ENCODE measurements around the gene PTPRN2. TPM values are rescaled to one million over a fixed set of nuclear protein-coding genes. Genes with fewer than 3 reads are reported as not detected.

PTPRN2 gene
- total and polyA plus RNA-seq, 2 donors (not counting 1 experiment from before 2014, with no cell fraction given), result 0.54 to 1.2 TPM

DNA sequence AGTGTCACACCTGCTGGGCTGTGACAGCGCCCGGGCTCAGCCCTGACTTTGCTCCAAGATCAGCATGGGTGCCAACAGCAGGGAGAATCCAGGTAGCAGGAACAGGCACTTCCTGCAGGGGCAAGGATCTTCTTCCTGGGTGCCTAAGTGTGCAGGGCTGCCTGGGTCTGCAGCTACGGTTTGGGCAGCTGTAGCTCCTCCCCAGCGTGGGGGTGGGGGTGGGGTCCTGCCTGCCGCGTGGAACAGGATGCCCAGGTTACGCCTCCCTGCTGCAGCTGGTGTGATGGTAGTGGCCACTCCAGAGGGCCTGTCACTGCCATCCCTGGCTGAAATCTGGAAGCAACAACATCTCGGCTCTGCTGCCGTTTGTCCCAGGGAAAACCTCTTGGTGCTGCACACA lies 981.5 kb downstream of the PTPRN2 start:
- no peak for DNase-seq (ENCODE audit: low read depth in 2 of 2)
- no peaks in the 10 kb centered on the region for H3K27me3 ChIP-seq (ENCODE audit: control insufficient read depth, insufficient read depth, low read length)
- no peak overlapping the region for H3K27ac ChIP-seq (ENCODE audit: insufficient read depth, low read length)
- H3K79me2 ChIP-seq (ENCODE audit: control insufficient read depth, insufficient read depth, low read length), result no peaks in the 10 kb centered on the region
- no peak overlapping the region for H3K4me2 ChIP-seq (ENCODE audit: extremely low read depth, insufficient read depth, low read length)
- H4K20me1 ChIP-seq (ENCODE audit: control insufficient read depth, extremely low read depth, insufficient read depth, low read length), result no peaks in the 10 kb centered on the region
- TF ChIP-seq, protein P1, sequence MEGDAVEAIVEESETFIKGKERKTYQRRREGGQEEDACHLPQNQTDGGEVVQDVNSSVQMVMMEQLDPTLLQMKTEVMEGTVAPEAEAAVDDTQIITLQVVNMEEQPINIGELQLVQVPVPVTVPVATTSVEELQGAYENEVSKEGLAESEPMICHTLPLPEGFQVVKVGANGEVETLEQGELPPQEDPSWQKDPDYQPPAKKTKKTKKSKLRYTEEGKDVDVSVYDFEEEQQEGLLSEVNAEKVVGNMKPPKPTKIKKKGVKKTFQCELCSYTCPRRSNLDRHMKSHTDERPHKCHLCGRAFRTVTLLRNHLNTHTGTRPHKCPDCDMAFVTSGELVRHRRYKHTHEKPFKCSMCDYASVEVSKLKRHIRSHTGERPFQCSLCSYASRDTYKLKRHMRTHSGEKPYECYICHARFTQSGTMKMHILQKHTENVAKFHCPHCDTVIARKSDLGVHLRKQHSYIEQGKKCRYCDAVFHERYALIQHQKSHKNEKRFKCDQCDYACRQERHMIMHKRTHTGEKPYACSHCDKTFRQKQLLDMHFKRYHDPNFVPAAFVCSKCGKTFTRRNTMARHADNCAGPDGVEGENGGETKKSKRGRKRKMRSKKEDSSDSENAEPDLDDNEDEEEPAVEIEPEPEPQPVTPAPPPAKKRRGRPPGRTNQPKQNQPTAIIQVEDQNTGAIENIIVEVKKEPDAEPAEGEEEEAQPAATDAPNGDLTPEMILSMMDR (conservative IDR thresholded peaks at IDR 0.05 in 1 of 2, IDR thresholded peaks at IDR 0.05 in 1 of 2; ENCODE audit: low read depth in 1 of 2, low read length in 2 of 2), result no peak
- no peak for TF ChIP-seq EZH2 (IDR thresholded peaks at IDR 0.05; ENCODE audit: low read length, missing control alignments)
- H3K4me3 ChIP-seq (replicated peaks in 1 of 4; ENCODE audit: control extremely low read depth in 1 of 4, insufficient read depth in 1 of 4, low read depth in 3 of 4, low read length in 4 of 4), result no peak overlapping the region
- no peak overlapping the region for H2AFZ ChIP-seq (ENCODE audit: low read length)
- no peaks in the 10 kb centered on the region for H3K36me3 ChIP-seq (ENCODE audit: control insufficient read depth, insufficient read depth, low read length)
- H3K9ac ChIP-seq (ENCODE audit: insufficient read depth, low read length), result no peak overlapping the region
- no peaks in the 10 kb centered on the region for H3K9me3 ChIP-seq (ENCODE audit: control insufficient read depth, insufficient read depth, low read depth, low read length)
- H3K4me1 ChIP-seq (ENCODE audit: control insufficient read depth, extremely low read depth, insufficient read depth, low read length), result no peaks in the 10 kb centered on the region

DNA sequence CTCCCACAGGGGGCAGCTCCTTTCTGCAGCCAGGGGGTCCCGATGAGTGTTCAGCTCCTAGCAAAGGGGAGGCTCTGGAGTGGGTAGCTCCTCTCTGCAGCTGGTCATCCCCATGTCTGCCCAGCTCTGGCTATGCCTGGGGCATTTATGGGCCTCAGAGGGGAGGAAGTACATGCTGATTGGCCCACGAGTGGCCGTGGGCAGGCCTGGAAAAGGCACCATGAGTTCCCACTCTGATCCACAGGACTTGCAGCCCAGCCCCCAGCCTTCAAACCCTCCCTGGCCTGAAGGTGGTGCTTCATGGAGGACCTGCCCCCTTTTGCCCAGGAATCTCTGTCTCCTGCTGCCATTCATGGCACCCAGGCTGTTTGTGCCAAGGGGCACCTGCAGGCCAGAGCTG lies 982.0 kb downstream of the PTPRN2 start:
- TF ChIP-seq, protein P1 (conservative IDR thresholded peaks at IDR 0.05 in 1 of 2, IDR thresholded peaks at IDR 0.05 in 1 of 2; ENCODE audit: low read depth in 1 of 2, low read length in 2 of 2), result no peak
- no peak for TF ChIP-seq EZH2 (IDR thresholded peaks at IDR 0.05; ENCODE audit: low read length, missing control alignments)
- Histone ChIP-seq H3K4me1 (ENCODE audit: control insufficient read depth, extremely low read depth, insufficient read depth, low read length) (no peaks in the 10 kb centered on the region), H2AFZ (ENCODE audit: low read length) (no peak overlapping the region), H3K36me3 (ENCODE audit: control insufficient read depth, insufficient read depth, low read length) (no peaks in the 10 kb centered on the region), H3K27ac (ENCODE audit: insufficient read depth, low read length) (no peak overlapping the region), H3K9me3 (ENCODE audit: control insufficient read depth, insufficient read depth, low read depth, low read length) (no peaks in the 10 kb centered on the region), H4K20me1 (ENCODE audit: control insufficient read depth, extremely low read depth, insufficient read depth, low read length) (no peaks in the 10 kb centered on the region), H3K4me3 (replicated peaks in 1 of 4; ENCODE audit: control extremely low read depth in 1 of 4, insufficient read depth in 1 of 4, low read depth in 3 of 4, low read length in 4 of 4) (no peak overlapping the region), H3K9ac (ENCODE audit: insufficient read depth, low read length) (no peak overlapping the region), H3K27me3 (ENCODE audit: control insufficient read depth, insufficient read depth, low read length) (no peaks in the 10 kb centered on the region), H3K79me2 (ENCODE audit: control insufficient read depth, insufficient read depth, low read length) (no peaks in the 10 kb centered on the region), H3K4me2 (ENCODE audit: extremely low read depth, insufficient read depth, low read length) (no peak overlapping the region)
- no peak for DNase-seq (ENCODE audit: low read depth in 2 of 2)

DNA sequence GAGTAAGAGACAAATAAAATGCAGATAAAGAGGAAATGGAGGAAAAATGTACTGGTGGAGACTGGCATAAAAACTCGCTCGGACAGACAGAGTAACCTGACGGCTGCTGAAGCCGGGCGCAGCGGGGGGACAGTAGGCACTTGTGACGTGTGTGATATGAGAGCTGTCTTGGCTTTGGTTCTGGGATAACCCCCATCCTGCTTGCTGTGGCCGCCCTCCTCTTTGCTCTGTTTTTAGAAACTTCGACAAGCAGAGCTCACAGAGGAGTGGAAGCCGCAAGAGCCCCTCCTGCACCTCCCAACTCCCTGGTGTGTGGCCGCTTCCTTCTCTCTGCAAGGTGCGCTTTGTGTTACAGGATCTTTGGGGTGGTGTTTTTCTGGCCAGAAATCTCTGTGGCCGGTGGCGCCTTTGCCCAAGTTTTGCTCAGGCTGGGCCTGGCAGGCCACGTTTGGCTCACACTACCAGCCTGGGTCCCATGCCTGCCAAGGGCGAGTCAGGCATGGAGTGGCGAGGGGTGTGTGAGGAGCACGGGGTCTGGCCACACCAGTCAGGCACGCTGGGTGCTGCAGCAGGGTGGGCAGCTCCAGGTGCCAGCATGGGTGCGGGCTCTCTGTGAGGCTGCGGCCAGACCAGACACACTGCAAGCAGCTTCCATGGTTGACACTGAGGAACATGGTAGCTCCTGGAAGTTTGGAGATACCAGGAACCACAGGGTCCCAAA lies 982.8 kb downstream of the PTPRN2 start:
- no peaks in the 10 kb centered on the region for H3K27me3 ChIP-seq (ENCODE audit: control insufficient read depth, insufficient read depth, low read length)
- H3K79me2 ChIP-seq (ENCODE audit: control insufficient read depth, insufficient read depth, low read length), result no peaks in the 10 kb centered on the region
- H3K27ac ChIP-seq (ENCODE audit: insufficient read depth, low read length), result no peak overlapping the region
- H3K4me3 ChIP-seq (replicated peaks in 1 of 4; ENCODE audit: control extremely low read depth in 1 of 4, insufficient read depth in 1 of 4, low read depth in 3 of 4, low read length in 4 of 4), result no peak overlapping the region
- no peaks in the 10 kb centered on the region for H3K9me3 ChIP-seq (ENCODE audit: control insufficient read depth, insufficient read depth, low read depth, low read length)
- no peaks in the 10 kb centered on the region for H3K36me3 ChIP-seq (ENCODE audit: control insufficient read depth, insufficient read depth, low read length)
- DNase-seq (ENCODE audit: low read depth in 2 of 2), result no peak
- no peaks in the 10 kb centered on the region for H4K20me1 ChIP-seq (ENCODE audit: control insufficient read depth, extremely low read depth, insufficient read depth, low read length)
- H2AFZ ChIP-seq (ENCODE audit: low read length), result no peak overlapping the region
- no peak overlapping the region for H3K9ac ChIP-seq (ENCODE audit: insufficient read depth, low read length)
- H3K4me1 ChIP-seq (ENCODE audit: control insufficient read depth, extremely low read depth, insufficient read depth, low read length), result no peaks in the 10 kb centered on the region
- no peak overlapping the region for H3K4me2 ChIP-seq (ENCODE audit: extremely low read depth, insufficient read depth, low read length)
- no peak for TF ChIP-seq EZH2 (IDR thresholded peaks at IDR 0.05; ENCODE audit: low read length, missing control alignments)
- TF ChIP-seq, protein P1 (conservative IDR thresholded peaks at IDR 0.05 in 1 of 2, IDR thresholded peaks at IDR 0.05 in 1 of 2; ENCODE audit: low read depth in 1 of 2, low read length in 2 of 2), result no peak

All from fibroblast of lung (primary cell).